ENCODE results near the gene TET2. TPM values are rescaled to one million over a fixed set of nuclear protein-coding genes. Genes with fewer than 3 reads are reported as not detected.

TET2 gene
- total RNA-seq, 1 experiment from 2014 or later = 7.0 TPM

DNA sequence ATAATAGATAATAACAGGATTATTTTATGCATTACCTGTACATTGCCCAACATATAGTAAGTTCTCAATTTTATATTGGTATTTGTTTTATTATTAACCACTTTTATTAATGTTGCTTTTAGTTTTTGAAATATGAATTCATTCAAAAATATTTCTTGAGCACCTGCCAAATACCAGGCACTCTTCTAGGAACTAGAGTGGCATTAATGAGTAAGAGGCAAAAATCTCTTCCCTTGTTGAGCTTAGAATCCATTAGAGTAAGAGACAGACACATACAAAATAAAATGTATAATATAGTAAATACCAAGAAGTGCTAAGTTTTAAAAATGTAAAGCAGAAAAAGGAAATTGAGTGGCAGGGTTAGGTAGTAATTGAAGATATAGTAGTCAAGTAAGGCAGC lies 45.8 kb downstream of the TET2 start:
- ATAC-seq (no peak), DNase-seq (ENCODE audit: low read depth, low spot score) (no peak)
- no TSS peak for BruUV-seq (replicated peaks)
- no peaks in the 10 kb centered on the region; the same call in 1 of the 2 replicates for H3K4me1 ChIP-seq (ENCODE audit: control insufficient read depth, insufficient read depth, low read length)
- H3K9me3 ChIP-seq (ENCODE audit: control insufficient read depth, insufficient read depth, low read depth, low read length) = no peaks in the 10 kb centered on the region
- CTCF ChIA-PET = no interaction called here
- no peak overlapping the region for H3K4me3 ChIP-seq (ENCODE audit: low read depth in 2 of 2, low read length in 2 of 2)
- TF ChIP-seq POLR2AphosphoS5 (IDR thresholded peaks at IDR 0.05; ENCODE audit: low read depth, low read length) = no peak
- TF ChIP-seq, protein P1, sequence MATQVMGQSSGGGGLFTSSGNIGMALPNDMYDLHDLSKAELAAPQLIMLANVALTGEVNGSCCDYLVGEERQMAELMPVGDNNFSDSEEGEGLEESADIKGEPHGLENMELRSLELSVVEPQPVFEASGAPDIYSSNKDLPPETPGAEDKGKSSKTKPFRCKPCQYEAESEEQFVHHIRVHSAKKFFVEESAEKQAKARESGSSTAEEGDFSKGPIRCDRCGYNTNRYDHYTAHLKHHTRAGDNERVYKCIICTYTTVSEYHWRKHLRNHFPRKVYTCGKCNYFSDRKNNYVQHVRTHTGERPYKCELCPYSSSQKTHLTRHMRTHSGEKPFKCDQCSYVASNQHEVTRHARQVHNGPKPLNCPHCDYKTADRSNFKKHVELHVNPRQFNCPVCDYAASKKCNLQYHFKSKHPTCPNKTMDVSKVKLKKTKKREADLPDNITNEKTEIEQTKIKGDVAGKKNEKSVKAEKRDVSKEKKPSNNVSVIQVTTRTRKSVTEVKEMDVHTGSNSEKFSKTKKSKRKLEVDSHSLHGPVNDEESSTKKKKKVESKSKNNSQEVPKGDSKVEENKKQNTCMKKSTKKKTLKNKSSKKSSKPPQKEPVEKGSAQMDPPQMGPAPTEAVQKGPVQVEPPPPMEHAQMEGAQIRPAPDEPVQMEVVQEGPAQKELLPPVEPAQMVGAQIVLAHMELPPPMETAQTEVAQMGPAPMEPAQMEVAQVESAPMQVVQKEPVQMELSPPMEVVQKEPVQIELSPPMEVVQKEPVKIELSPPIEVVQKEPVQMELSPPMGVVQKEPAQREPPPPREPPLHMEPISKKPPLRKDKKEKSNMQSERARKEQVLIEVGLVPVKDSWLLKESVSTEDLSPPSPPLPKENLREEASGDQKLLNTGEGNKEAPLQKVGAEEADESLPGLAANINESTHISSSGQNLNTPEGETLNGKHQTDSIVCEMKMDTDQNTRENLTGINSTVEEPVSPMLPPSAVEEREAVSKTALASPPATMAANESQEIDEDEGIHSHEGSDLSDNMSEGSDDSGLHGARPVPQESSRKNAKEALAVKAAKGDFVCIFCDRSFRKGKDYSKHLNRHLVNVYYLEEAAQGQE (IDR thresholded peaks at IDR 0.05; ENCODE audit: insufficient read depth in 1 of 2, low read depth in 2 of 2, low read length in 1 of 2) = no peak
- TF ChIP-seq SIN3A (IDR thresholded peaks at IDR 0.05; ENCODE audit: borderline replicate concordance, insufficient read depth, low read depth, low read length) = no peak
- TF ChIP-seq, protein P2, sequence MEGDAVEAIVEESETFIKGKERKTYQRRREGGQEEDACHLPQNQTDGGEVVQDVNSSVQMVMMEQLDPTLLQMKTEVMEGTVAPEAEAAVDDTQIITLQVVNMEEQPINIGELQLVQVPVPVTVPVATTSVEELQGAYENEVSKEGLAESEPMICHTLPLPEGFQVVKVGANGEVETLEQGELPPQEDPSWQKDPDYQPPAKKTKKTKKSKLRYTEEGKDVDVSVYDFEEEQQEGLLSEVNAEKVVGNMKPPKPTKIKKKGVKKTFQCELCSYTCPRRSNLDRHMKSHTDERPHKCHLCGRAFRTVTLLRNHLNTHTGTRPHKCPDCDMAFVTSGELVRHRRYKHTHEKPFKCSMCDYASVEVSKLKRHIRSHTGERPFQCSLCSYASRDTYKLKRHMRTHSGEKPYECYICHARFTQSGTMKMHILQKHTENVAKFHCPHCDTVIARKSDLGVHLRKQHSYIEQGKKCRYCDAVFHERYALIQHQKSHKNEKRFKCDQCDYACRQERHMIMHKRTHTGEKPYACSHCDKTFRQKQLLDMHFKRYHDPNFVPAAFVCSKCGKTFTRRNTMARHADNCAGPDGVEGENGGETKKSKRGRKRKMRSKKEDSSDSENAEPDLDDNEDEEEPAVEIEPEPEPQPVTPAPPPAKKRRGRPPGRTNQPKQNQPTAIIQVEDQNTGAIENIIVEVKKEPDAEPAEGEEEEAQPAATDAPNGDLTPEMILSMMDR (IDR thresholded peaks at IDR 0.05) = no peak
- no peak for TF ChIP-seq TCF7L2 (IDR thresholded peaks at IDR 0.05; ENCODE audit: low read depth, low read length)
- H3K27ac ChIP-seq (ENCODE audit: low read length) = no peak overlapping the region
- intact Hi-C loops (cut with micrococcal nuclease; ENCODE audit: unreplicated experiment) (no loop called here), in situ Hi-C loops (cut with HindIII; ENCODE audit: low pct_unique_long_range_greater_than_20kb, low sequenced_read_pairs) (no loop called here)
- POLR2A ChIA-PET = interaction anchor here (0.7 kb wide), 1 partner anchor 522 kb away, joined by 3 read pairs; no protein-coding TSS in a partner anchor
- no peaks in the 10 kb centered on the region for H3K27me3 ChIP-seq (ENCODE audit: control insufficient read depth, insufficient read depth, low read length)
- no peaks in the 10 kb centered on the region for H3K36me3 ChIP-seq (ENCODE audit: control insufficient read depth, insufficient read depth, low read length)

DNA sequence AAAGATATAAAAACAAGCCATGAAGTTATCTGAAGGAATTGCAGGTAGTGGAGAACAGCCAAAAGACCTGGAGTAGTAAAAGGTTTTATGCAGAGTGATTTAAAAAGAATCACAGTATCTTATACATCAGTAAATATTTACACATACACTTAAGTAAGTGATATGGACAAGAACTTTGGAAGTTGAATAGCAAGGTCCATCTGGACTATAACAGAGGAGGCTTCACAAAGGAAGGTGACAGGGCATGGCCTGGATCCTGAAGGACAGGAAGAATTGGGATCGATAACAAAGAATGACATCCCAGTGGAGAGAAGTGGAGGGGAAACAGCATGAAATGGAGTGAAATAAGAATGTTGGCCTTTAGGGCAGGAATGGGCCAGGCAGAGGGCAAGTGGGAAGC lies 46.2 kb downstream of the TET2 start:
- Histone ChIP-seq H3K9me3 (ENCODE audit: control insufficient read depth, insufficient read depth, low read depth, low read length) (no peaks in the 10 kb centered on the region), H3K27ac (ENCODE audit: low read length) (no peak overlapping the region), H3K36me3 (ENCODE audit: control insufficient read depth, insufficient read depth, low read length) (no peaks in the 10 kb centered on the region), H3K4me1 (ENCODE audit: control insufficient read depth, insufficient read depth, low read length) (no peaks in the 10 kb centered on the region; the same call in 1 of the 2 replicates), H3K4me3 (ENCODE audit: low read depth in 2 of 2, low read length in 2 of 2) (no peak overlapping the region), H3K27me3 (ENCODE audit: control insufficient read depth, insufficient read depth, low read length) (no peaks in the 10 kb centered on the region)
- DNase-seq (ENCODE audit: low read depth, low spot score) = no peak
- TF ChIP-seq, protein P2 (IDR thresholded peaks at IDR 0.05) = no peak
- TF ChIP-seq, protein P1 (IDR thresholded peaks at IDR 0.05; ENCODE audit: insufficient read depth in 1 of 2, low read depth in 2 of 2, low read length in 1 of 2) = no peak
- TF ChIP-seq SIN3A (IDR thresholded peaks at IDR 0.05; ENCODE audit: borderline replicate concordance, insufficient read depth, low read depth, low read length) = no peak
- CTCF ChIA-PET = no interaction called here
- in situ Hi-C loops (cut with HindIII; ENCODE audit: low pct_unique_long_range_greater_than_20kb, low sequenced_read_pairs) (no loop called here), intact Hi-C loops (cut with micrococcal nuclease; ENCODE audit: unreplicated experiment) (no loop called here)
- POLR2A ChIA-PET = no interaction called here
- no TSS peak for BruUV-seq (replicated peaks)
- ATAC-seq = no peak

Measured in Panc1 (cell line).